Activated CD8-positive, alpha-beta T cell treated with anti-CD3 and anti-CD28 coated beads for 36 hours (primary cell): ENCODE data around the gene KMT5B. TPM values are rescaled to one million over a fixed set of nuclear protein-coding genes. Genes with fewer than 3 reads are reported as not detected.

Source experiments
- ATAC-seq: fragments of 200-7000 bp; cut with Tn5 transposase; one replicate; pipeline ENCODE4 v1.10.0; 2021; ENCODE audit warnings: mild to moderate bottlenecking, moderate library complexity
- CTCF ChIA-PET: fragments of 350-600 bp; sonication (Branson Sonifier 250); formaldehyde crosslinking; loops from one replicate; lab custom pipeline; 2021; ENCODE audit warnings: antibody characterized with exemption; lab: Charles Lee
- POLR2A ChIA-PET: fragments of 350-600 bp; sonication (Branson Sonifier 250); formaldehyde crosslinking; loops from one replicate; lab custom pipeline; 2021; ENCODE audit warnings: antibody characterized with exemption; lab: Charles Lee
- DNase-seq: peaks from one replicate; pipeline ENCODE4 v3.0.0-alpha.2; 2020
- H3K27ac Mint-ChIP-seq: one replicate; pipeline ENCODE4 v1.8.0; 2021; ENCODE audit warnings: mild to moderate bottlenecking, mixed read lengths
- H3K27me3 Mint-ChIP-seq: one replicate; pipeline ENCODE4 v1.8.0; 2021; ENCODE audit warnings: mixed read lengths
- H3K36me3 Mint-ChIP-seq: one replicate; pipeline ENCODE4 v1.8.0; 2021; ENCODE audit warnings: low read depth, mixed read lengths
- H3K4me1 Mint-ChIP-seq: one replicate; pipeline ENCODE4 v1.8.0; 2021; ENCODE audit warnings: low read depth, mixed read lengths
- H3K4me3 Mint-ChIP-seq: one replicate; pipeline ENCODE4 v1.8.0; 2021; ENCODE audit warnings: mild to moderate bottlenecking, moderate library complexity, mixed read lengths
- H3K9me3 Mint-ChIP-seq: one replicate; pipeline ENCODE4 v1.8.0; 2021; ENCODE audit warnings: mixed read lengths
- CTCF ChIP-seq: fragments of 200-600 bp; IDR thresholded peaks from one replicate; pipeline ENCODE4 v1.8.0; 2022; ENCODE audit warnings: antibody characterized with exemption, mild to moderate bottlenecking
- intact Hi-C: fragments of 100-400 bp; cut with micrococcal nuclease; formaldehyde crosslinking; loops from one replicate; pipeline ENCODE4 v1.10.0; 2022
- total RNA-seq, 2 experiments: library from RNA; stranded (reverse); gene quantifications; one replicate each; pipeline ENCODE4 v1.2.3, GENCODE V29; 2021

The KMT5B gene
- total RNA-seq, 2 experiments from 2014 or later, result 16.9 to 17.9 TPM

- no peak for TF ChIP-seq CTCF
- peaks cover 5% of the 10 kb centered on the region for H3K36me3 Mint-ChIP-seq
- H3K4me3 Mint-ChIP-seq, result no peak overlapping the region
- ATAC-seq, result no peak
- H3K27me3 Mint-ChIP-seq, result no peaks in the 10 kb centered on the region
- H3K4me1 Mint-ChIP-seq, result peaks cover 2% of the 10 kb centered on the region
- H3K27ac Mint-ChIP-seq, result no peak overlapping the region
- H3K9me3 Mint-ChIP-seq, result no peaks in the 10 kb centered on the region
- CTCF ChIA-PET, result no interaction called here
- POLR2A ChIA-PET, result interaction anchor here (0.5 to 1.3 kb wide), 2 partner anchors 10 to 47 kb away, joined by 3 to 4 read pairs; no protein-coding TSS in a partner anchor
- intact Hi-C loops, result no loop called here
- DNase-seq, result no peak
Observed at GRCh38 chr11:68163691-68164090, 49.4 kb downstream of the KMT5B start.

GRCh38 chr11:68160100-68160695 lies 52.9 kb downstream of the KMT5B start:
- Mint-ChIP-seq H3K4me1 (peaks cover 2% of the 10 kb centered on the region), H3K4me3 (no peak overlapping the region), H3K27ac (no peak overlapping the region), H3K27me3 (no peaks in the 10 kb centered on the region), H3K9me3 (no peaks in the 10 kb centered on the region), H3K36me3 (peaks cover 9% of the 10 kb centered on the region)
- TF ChIP-seq CTCF, result no peak
- ChIA-PET POLR2A (no interaction called here), CTCF (no interaction called here)
- no peak for ATAC-seq
- DNase-seq, result no peak
- intact Hi-C loops, result no loop called here

GRCh38 chr11:68159665-68160064 lies 53.4 kb downstream of the KMT5B start:
- no peak for DNase-seq
- no peaks in the 10 kb centered on the region for H3K9me3 Mint-ChIP-seq
- H3K27me3 Mint-ChIP-seq, result no peaks in the 10 kb centered on the region
- ChIA-PET CTCF (interaction anchor here (1.3 kb wide), 1 partner anchor 22 kb away, joined by 3 read pairs; no protein-coding TSS in a partner anchor), POLR2A (no interaction called here)
- H3K4me3 Mint-ChIP-seq, result no peak overlapping the region
- peaks cover 9% of the 10 kb centered on the region for H3K36me3 Mint-ChIP-seq
- no peak for TF ChIP-seq CTCF
- intact Hi-C loops, result no loop called here
- no peak overlapping the region for H3K27ac Mint-ChIP-seq
- H3K4me1 Mint-ChIP-seq, result peaks cover 2% of the 10 kb centered on the region
- no peak for ATAC-seq

- Mint-ChIP-seq H3K27me3 (no peaks in the 10 kb centered on the region), H3K9me3 (no peaks in the 10 kb centered on the region), H3K4me3 (no peak overlapping the region), H3K36me3 (peaks cover 9% of the 10 kb centered on the region), H3K27ac (no peak overlapping the region), H3K4me1 (peaks cover 1% of the 10 kb centered on the region)
- intact Hi-C loops, result no loop called here
- no peak for ATAC-seq
- ChIA-PET POLR2A (no interaction called here), CTCF (interaction anchor here (1.3 kb wide), 1 partner anchor 22 kb away, joined by 3 read pairs; no protein-coding TSS in a partner anchor)
- no peak for TF ChIP-seq CTCF
- DNase-seq, result no peak
Observed at GRCh38 chr11:68159161-68159560, 53.9 kb downstream of the KMT5B start.

- Mint-ChIP-seq H3K4me3 (no peak overlapping the region), H3K4me1 (no peaks in the 10 kb centered on the region), H3K27ac (no peak overlapping the region), H3K27me3 (no peaks in the 10 kb centered on the region), H3K36me3 (peaks cover 9% of the 10 kb centered on the region), H3K9me3 (no peaks in the 10 kb centered on the region)
- intact Hi-C loops, result no loop called here
- POLR2A ChIA-PET, result interaction anchor here (0.7 to 1.6 kb wide), 2 partner anchors 17 to 123 kb away, joined by 3 read pairs; no protein-coding TSS in a partner anchor
- DNase-seq (no peak), ATAC-seq (no peak)
- CTCF ChIA-PET, result interaction anchor here (1.3 kb wide), 1 partner anchor 23 kb away, joined by 3 read pairs; no protein-coding TSS in a partner anchor
- no peak for TF ChIP-seq CTCF
Observed at GRCh38 chr11:68158580-68158979, 54.5 kb downstream of the KMT5B start.
